Kidney glomerular epithelial cell (primary cell): Measurements from ENCODE around the gene DNAJB8.

Source experiments
- DNase-seq: peaks from one replicate; lab custom pipeline; 2025; lab: John Stamatoyannopoulos, UW

Gene DNAJB8

DNA sequence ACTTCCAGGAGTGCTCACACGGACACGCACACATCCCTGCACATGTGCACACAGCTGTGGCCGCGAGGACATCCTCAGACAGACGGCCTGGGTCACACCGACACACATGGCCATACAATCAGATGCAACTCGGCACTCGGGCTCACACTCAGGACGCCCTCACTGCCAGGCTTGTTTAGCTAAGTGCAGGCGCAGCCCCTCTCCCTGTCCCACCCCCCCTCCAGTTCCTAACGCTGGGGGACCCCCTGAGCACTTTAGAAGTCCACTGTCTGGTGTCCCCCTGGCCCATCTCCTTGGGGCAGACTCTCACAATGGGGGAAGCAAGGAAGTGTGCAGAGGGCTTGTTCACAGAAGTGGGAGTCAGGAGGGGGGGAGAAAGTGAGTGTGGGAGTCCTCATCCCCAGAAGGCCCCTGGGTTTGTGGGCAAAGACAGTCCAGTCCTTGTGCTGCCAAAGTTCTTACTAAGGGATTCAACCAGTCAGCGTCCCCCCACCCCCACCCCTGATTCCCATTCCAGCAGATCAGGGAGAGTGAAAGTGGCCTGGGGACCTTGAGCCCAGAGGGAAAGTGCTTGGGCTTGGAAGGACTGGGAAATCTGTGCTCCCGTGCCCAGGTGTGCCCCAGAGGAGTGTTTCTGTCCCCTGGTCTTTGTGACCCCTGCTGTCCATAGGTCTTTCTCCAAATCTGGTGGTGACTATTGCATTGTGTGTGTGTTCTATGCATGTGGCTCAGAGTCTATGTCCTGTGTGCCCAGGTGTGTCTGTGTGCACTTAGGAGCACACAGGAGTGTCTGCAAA, 27.1 kb upstream of the DNAJB8 start:
- DNase-seq, result no peak

GRCh38 chr3:128492671-128493569, 26.2 kb upstream of the DNAJB8 start, which contains the start of gene GATA2:
Gene GATA2, minus strand, starts transcription at chr3:128493201. Its CDS starts 6,170 bp downstream, at chr3:128487031.
- no peak for DNase-seq

DNA sequence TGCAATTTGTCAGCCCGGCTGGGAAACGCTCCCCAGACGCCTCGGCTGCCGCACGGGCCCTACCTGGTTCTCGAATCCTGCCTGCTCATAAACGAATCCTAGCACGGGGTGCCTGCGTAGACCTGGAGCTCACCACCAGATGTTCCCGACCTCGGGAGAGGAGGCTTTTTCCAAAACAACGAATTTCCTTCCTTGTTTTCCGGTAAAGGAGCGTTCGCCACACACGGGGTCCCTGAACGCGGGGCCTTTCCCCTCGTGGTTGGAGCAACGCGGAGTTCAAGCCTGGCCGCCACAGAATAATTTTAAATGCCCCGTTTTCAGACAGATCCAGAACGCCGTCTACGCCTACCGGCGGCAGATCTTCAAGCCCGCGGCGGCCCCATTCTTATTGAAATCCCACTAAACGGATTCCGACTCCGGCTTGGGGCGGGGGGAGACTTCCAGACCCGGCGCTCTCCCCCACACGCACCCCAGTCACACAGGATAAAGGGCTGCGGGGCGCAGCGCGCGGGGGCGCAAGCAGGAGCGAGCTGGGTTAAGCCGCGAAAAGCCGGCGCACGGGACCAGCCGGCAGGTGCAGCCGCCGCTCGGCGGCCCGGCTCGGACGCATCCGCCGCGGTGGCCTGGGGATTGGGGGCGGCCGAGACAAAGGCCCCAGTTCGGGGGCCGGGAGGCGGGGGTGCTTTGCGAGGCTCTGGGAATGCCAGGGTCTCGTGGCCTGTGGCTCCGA, 25.4 kb upstream of the DNAJB8 start:
- DNase-seq, result no peak

DNA sequence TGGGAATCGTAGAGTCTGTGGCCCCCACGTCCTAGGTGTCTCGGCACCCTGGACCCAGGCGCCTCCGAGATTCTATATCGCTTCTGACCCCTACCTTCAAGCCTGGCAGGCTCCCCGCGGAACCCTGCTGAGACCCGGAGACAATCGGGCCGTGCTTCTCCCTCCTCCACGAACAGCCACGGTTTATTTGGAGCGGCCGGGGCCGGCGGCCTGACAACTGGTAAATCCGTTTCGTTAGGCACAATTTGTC, 24.9 kb upstream of the DNAJB8 start:
- no peak for DNase-seq

GRCh38 chr3:128490915-128491690, 24.4 kb upstream of the DNAJB8 start:
- DNase-seq, result no peak

DNA sequence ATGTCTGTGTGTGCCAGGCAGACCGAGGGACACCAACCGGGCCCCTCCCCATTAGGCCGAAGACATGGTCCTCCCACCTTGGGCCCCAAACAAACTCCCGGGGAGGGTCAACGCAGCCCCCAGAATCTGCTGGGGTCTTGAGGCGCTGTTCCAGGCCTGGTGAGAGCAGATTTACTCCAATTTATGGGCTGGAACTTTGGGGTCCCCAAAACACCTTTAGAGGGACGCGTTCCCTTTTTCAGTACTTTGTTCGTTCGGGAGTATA, 23.9 kb upstream of the DNAJB8 start:
- DNase-seq, result no peak

- no peak for DNase-seq
Observed at GRCh38 chr3:128489927-128490649, 23.4 kb upstream of the DNAJB8 start.

DNA sequence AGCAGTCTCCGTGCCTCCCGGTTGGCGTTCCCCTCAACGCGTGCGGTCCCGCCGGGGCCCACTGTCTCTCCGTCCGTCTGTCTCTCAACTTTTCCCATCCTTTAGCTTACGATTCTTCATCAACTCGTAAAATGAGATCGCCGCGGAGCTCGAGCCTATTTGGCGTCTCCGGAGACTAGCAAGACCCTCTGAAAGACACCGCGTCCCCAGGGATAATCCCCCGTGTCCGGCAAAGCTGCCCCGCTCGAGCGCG, 22.9 kb upstream of the DNAJB8 start:
- no peak for DNase-seq

DNA sequence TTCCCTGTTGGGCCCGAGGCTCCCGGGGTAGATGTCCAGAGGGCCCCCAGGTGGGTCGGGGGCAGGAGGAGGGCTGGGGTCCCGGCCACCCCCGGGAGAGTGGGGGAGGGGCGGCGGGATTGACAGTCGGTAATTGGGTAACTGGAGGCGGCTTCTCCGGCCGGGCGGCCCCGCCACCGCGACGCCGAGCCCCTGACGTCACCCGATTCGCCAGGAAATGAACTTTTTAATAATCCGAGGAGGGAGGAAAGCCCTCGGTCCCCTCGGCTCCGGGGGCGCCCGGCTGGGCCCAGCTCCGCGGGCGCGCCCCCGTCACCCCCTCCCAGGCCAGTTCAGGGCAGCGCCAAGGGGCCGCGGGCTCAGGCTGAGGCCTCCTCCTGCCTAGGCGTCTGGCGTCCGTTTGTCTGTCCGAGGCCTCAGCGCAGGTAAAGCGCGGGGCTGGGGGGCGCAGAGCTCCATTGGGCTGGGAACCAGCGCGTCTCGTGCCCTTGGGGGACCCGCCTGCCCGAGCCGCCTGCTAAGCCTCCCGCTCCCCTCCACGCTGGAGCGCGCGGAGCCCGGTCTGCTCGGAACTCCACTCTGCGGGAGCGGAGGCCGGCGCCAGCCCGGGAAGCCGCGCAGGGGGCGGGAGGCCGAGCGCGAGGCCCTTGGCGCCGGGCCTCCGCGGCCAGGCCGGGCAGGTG, 22.4 kb upstream of the DNAJB8 start:
- DNase-seq, result no peak

GRCh38 chr3:128488636-128488990, 21.9 kb upstream of the DNAJB8 start:
- DNase-seq, result no peak

DNA sequence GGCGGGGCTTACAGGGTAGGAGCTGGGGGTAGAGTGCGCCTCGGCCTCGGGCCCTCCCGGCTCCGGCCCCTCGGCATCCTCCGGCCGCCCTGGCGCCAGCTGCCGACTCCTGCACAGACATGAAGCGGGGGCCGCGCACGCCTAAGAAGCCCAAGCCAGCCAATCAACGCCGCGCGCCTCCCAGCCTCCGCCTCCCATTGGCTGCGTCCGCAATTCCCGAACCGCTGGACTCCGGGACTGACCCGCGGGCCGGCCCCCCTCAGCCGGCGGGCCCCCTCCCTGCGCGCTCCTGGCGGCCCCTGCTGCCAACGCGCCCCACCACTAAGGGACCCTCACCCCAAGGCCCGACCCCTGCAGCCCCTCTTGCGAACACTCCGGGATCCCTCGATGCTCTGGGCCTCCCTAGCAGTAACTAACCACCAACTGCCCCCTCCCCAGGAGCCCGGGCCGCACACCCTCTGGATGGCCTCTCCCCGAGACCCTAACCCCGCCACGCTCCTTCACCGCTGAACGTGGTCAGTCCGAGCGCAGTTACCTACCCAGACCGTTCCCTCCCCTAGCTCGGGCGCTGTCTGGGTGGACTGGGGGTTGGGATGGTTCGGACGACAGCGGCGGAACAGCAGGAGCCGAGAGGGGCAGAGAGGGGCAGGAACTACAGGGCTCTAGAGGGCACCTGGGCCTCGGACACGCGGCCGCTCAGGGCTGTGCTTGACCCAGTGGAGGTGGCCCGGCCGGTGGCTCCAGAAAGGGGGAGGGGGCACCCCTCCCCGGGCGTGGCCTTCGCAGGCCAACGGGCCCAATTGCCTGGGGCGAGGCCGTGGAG, 21.3 kb upstream of the DNAJB8 start:
- peak; percentile 41 for DNase-seq

- no peak for DNase-seq
Observed at GRCh38 chr3:128487538-128487812, 20.8 kb upstream of the DNAJB8 start.

GRCh38 chr3:128486681-128487537, 20.2 kb upstream of the DNAJB8 start:
- DNase-seq, result no peak

GRCh38 chr3:128486205-128486628, 19.5 kb upstream of the DNAJB8 start:
- DNase-seq, result no peak

DNA sequence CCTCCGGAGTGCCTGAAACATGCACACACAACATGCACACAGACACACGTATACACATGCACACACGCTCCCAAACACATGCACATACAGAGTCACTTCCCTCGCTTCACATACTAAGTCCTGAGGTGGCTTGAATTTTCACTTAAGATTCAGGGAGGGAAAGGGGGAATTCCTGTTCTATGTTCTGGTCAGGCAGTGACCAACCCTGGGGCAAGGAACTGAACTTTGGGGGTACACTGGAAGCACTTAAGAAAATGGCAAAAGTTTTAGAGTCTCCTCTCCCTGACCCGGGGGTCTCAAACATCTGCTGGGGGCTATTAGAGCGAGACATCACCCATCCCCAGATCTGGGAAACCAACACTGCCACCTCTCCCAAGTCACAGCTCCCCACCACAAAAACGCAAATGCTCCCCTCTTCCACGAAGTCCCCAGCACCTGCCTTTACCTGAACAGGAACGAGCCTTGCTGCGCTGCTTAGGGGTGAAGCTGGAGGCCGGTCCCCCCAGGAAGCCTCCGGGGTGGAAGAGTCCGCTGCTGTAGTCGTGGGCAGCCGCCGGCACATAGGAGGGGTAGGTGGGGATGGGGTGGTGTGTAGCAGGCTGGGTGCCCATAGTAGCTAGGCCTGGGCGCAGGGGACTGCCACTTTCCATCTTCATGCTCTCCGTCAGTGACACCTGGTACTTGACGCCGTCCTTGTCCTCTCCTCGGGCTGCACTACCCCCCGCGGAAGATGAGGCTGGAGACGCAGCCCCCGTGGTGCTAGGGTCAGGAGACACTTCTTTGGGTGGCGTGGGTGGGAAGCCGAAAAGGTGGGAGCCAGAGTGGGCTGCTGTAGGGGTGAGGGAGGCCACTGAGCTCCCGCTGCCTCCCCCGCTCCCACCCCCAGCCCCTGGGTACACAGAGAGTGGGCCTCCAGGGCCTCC, 18.9 kb upstream of the DNAJB8 start:
- DNase-seq, result no peak

- no peak for DNase-seq
Observed at GRCh38 chr3:128484404-128485281, 18.0 kb upstream of the DNAJB8 start.

DNA sequence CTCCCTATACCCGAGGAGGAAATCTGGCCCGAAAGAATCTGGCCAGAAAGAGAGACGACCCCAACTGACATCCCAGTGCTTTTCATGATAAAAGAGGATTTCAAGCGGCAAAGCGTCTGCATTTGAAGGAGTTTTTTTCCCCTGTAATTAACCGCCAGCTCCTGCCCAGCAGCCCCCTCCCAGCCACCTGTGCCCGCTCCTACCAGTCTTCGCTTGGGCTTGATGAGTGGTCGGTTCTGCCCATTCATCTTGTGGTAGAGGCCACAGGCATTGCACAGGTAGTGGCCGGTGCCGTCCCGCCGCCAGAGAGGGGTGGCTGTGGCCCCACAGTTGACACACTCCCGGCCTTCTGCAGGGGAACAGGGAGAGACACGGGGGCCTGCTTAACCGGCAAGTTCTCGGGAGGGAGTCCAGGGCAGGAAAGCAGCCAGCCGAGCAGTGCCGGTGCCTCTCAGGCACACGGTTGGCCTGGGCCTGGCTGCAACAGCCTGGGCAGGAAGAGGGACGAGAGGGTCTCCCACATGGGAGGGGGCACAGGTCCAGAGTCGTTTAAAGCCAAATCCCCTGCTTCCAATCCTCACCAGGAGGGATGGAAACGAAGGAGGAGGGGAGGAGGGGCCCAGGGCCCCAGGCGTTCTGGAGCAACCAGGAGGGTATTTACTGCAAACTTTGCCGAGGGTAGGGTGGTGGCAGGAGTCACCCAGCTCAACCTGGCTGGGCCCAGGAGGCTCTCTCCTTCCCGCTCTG, 17.1 kb upstream of the DNAJB8 start:
- DNase-seq, result no peak
